ENCODE results near the gene ACTR3. TPM values are rescaled to one million over a fixed set of nuclear protein-coding genes. Genes with fewer than 3 reads are reported as not detected.

The ACTR3 gene
- total RNA-seq, 1 experiment from 2014 or later = 180 TPM

DNA sequence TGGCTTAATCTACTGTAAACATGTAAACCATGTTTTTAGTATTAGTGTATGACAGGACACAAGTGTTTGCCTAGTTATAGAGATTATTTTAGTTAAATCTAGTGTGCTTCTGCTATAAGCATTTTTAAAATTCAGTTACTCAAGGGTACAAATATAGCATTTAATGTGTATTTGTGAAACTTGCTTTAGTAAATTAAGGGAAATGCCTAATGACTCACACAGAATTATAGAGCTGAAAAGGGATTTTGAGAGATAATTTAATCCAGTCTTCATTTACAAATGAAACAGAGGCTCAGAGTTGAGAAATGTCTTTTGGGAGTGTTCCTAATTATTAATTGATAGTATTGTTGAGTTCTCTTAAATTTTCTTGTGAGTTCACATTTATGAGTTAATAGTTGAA, 8.2 kb downstream of the ACTR3 start:
- Histone ChIP-seq H3K9ac (ENCODE audit: extremely low read depth, insufficient read length, low read length) (no peak overlapping the region), H2BK120ac (ENCODE audit: low read depth, low read length, poor library complexity, severe bottlenecking) (no peak overlapping the region), H2BK20ac (ENCODE audit: low read depth, low read length, poor library complexity, severe bottlenecking) (no peak overlapping the region), H3K23me2 (ENCODE audit: insufficient read length, low read depth, low read length, poor library complexity, severe bottlenecking) (no peaks in the 10 kb centered on the region), H4K20me1 (ENCODE audit: control insufficient read depth, insufficient read depth, insufficient read length) (no peaks in the 10 kb centered on the region), H3K4me1 (ENCODE audit: insufficient read depth, low read length) (no peaks in the 10 kb centered on the region; the same call in 1 of the 2 replicates), H3K18ac (ENCODE audit: insufficient read length, low read depth, low read length) (no peak overlapping the region), H4K8ac (replicated peaks; ENCODE audit: insufficient read length, low read depth, low read length) (no peak overlapping the region), H3K9me3 (ENCODE audit: control insufficient read depth, low read depth, low read length) (no peaks in the 10 kb centered on the region), H3K27ac (ENCODE audit: insufficient read length, low read depth, low read length) (no peak overlapping the region), H3K4ac (ENCODE audit: low read depth, low read length) (no peak overlapping the region), H2BK12ac (ENCODE audit: insufficient read length, low read depth, low read length) (no peak overlapping the region), H3K23ac (ENCODE audit: insufficient read length, low read depth, low read length) (no peak overlapping the region), H2BK5ac (ENCODE audit: insufficient read length, low read length) (no peak overlapping the region), H4K91ac (ENCODE audit: insufficient read length, low read depth, low read length) (no peak overlapping the region), H3K79me2 (ENCODE audit: insufficient read depth, low read length) (peaks cover 35% of the 10 kb centered on the region; the same call in 1 of the 2 replicates), H3K14ac (ENCODE audit: insufficient read depth, low read length) (no peak overlapping the region), H3K79me1 (ENCODE audit: insufficient read depth, low read depth, low read length, poor library complexity, severe bottlenecking) (peaks cover 3% of the 10 kb centered on the region), H4K5ac (ENCODE audit: insufficient read length, low read depth, low read length) (no peak overlapping the region), H2AFZ (ENCODE audit: low read length) (no peak overlapping the region), H3K4me2 (ENCODE audit: insufficient read depth, insufficient read length, low read length) (no peak overlapping the region), H2BK15ac (ENCODE audit: low read depth, low read length) (no peak overlapping the region), H3T11ph (ENCODE audit: low read length) (no peak overlapping the region), H3K56ac (ENCODE audit: insufficient read length, low read depth, low read length) (no peak overlapping the region), H3K27me3 (ENCODE audit: insufficient read depth, low read length) (no peaks in the 10 kb centered on the region), H2AK5ac (ENCODE audit: insufficient read length, low read length) (no peak overlapping the region)
- no peaks in the 10 kb centered on the region for H3K27me3 Mint-ChIP-seq (ENCODE audit: low read depth)
- DNase-seq = no peak
- TF ChIP-seq, protein P1, sequence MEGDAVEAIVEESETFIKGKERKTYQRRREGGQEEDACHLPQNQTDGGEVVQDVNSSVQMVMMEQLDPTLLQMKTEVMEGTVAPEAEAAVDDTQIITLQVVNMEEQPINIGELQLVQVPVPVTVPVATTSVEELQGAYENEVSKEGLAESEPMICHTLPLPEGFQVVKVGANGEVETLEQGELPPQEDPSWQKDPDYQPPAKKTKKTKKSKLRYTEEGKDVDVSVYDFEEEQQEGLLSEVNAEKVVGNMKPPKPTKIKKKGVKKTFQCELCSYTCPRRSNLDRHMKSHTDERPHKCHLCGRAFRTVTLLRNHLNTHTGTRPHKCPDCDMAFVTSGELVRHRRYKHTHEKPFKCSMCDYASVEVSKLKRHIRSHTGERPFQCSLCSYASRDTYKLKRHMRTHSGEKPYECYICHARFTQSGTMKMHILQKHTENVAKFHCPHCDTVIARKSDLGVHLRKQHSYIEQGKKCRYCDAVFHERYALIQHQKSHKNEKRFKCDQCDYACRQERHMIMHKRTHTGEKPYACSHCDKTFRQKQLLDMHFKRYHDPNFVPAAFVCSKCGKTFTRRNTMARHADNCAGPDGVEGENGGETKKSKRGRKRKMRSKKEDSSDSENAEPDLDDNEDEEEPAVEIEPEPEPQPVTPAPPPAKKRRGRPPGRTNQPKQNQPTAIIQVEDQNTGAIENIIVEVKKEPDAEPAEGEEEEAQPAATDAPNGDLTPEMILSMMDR (conservative IDR thresholded peaks at IDR 0.05) = no peak
- peaks cover 49 to 51% of the 10 kb centered on the region in 2 experiments for H3K4me1 Mint-ChIP-seq
- H3K27ac Mint-ChIP-seq = no peak overlapping the region
- peaks cover 0 to 13% (median under 1%) of the 10 kb centered on the region in 3 experiments; a peak in 4 of 7 replicates for H3K36me3 Mint-ChIP-seq (ENCODE audit: insufficient read depth in 1 of 3, low read depth in 3 of 3)
- no peak overlapping the region for H3K4me3 Mint-ChIP-seq
- no peaks in the 10 kb centered on the region for H3K9me3 Mint-ChIP-seq
